ENCODE measurements around the gene TCP1.
"Not testable (repeated sequence)": the region's sequence is repeated elsewhere in the genome, so short reads cannot be mapped to it uniquely, and the experiment has no call there.

Gene TCP1

GRCh38 chr6:159789377-159790148 lies at the start of gene TCP1:
Gene TCP1, minus strand, starts transcription at chr6:159789602. Its CDS starts 134 bp downstream, at chr6:159789468.
- peak; percentile 97 for DNase-seq (ENCODE audit: low spot score)

- DNase-seq (ENCODE audit: low spot score): no peak
These were observed 48.8 kb upstream of the TCP1 start for GRCh38 chr6:159838020-159838744.

- DNase-seq (ENCODE audit: low spot score): no peak
These were observed 48.1 kb upstream of the TCP1 start for GRCh38 chr6:159837511-159837910.

- DNase-seq (ENCODE audit: low spot score): no peak
These were observed 47.5 kb upstream of the TCP1 start for GRCh38 chr6:159836718-159837490.

GRCh38 chr6:159833997-159834603 lies 44.7 kb upstream of the TCP1 start:
- no peak for DNase-seq (ENCODE audit: low spot score)

- peak; percentile 80 for DNase-seq (ENCODE audit: low spot score)
These were observed 44.2 kb upstream of the TCP1 start for GRCh38 chr6:159833556-159833955.

- DNase-seq (ENCODE audit: low spot score): no peak
These were observed 43.5 kb upstream of the TCP1 start for GRCh38 chr6:159832946-159833345.

GRCh38 chr6:159831373-159831679 lies 41.9 kb upstream of the TCP1 start:
- no peak for DNase-seq (ENCODE audit: low spot score)

GRCh38 chr6:159830501-159831372 lies 41.3 kb upstream of the TCP1 start:
- DNase-seq (ENCODE audit: low spot score): no peak

GRCh38 chr6:159829526-159829925 lies 40.1 kb upstream of the TCP1 start:
- DNase-seq (ENCODE audit: low spot score): no peak

- no peak for DNase-seq (ENCODE audit: low spot score)
These were observed 38.7 kb upstream of the TCP1 start for GRCh38 chr6:159828074-159828473.

- DNase-seq (ENCODE audit: low spot score): no peak
These were observed 37.7 kb upstream of the TCP1 start for GRCh38 chr6:159826968-159827647.

GRCh38 chr6:159826004-159826403 lies 36.6 kb upstream of the TCP1 start:
- no peak for DNase-seq (ENCODE audit: low spot score)

- DNase-seq (ENCODE audit: low spot score): not testable (repeated sequence)
These were observed 35.3 kb upstream of the TCP1 start for GRCh38 chr6:159824690-159825089.

- DNase-seq (ENCODE audit: low spot score): no peak
These were observed 34.6 kb upstream of the TCP1 start for GRCh38 chr6:159823953-159824352.

GRCh38 chr6:159821726-159822125 lies 32.3 kb upstream of the TCP1 start:
- no peak for DNase-seq (ENCODE audit: low spot score)

GRCh38 chr6:159821122-159821521 lies 31.7 kb upstream of the TCP1 start:
- no peak for DNase-seq (ENCODE audit: low spot score)

GRCh38 chr6:159819932-159820640 lies 30.7 kb upstream of the TCP1 start:
- DNase-seq (ENCODE audit: low spot score): no peak

GRCh38 chr6:159819098-159819497 lies 29.7 kb upstream of the TCP1 start:
- DNase-seq (ENCODE audit: low spot score): no peak

Data from GM03348 (cell line).